ENCODE results near the gene LHFPL3. TPM values are rescaled to one million over a fixed set of nuclear protein-coding genes. Genes with fewer than 3 reads are reported as not detected.

The LHFPL3 gene
- total and polyA plus RNA-seq, 2 donors (not counting 3 experiments of a cell fraction or from before 2014, with no cell fraction given): not detected

- peaks cover 6 to 14% of the 10 kb centered on the region in 2 experiments for H3K27me3 ChIP-seq (ENCODE audit: control insufficient read depth in 2 of 2, insufficient read depth in 2 of 2, low read length in 2 of 2)
- no peaks in the 10 kb centered on the region for H3K9me1 ChIP-seq (replicated peaks; ENCODE audit: control insufficient read depth, extremely low read depth, insufficient read depth, low read length)
- ChIA-PET CTCF (no interaction called here), POLR2A (no interaction called here)
- H3K4me3 ChIP-seq (replicated peaks in 1 of 3; ENCODE audit: insufficient read depth in 1 of 3, low read depth in 1 of 3, low read length in 3 of 3): no peak overlapping the region
- no peak for DNase-seq (ENCODE audit: low read depth, low spot score)
- no peaks in the 10 kb centered on the region for H3K36me3 ChIP-seq (ENCODE audit: control insufficient read depth in 2 of 2, extremely low read depth in 1 of 2, insufficient read depth in 2 of 2, low read length in 2 of 2)
- no peaks in the 10 kb centered on the region for H3K4me1 ChIP-seq (ENCODE audit: control insufficient read depth, extremely low read depth, insufficient read depth, low read length)
- intact Hi-C loops (cut with micrococcal nuclease) (no loop called here), dilution Hi-C loops (cut with MboI; ENCODE audit: extremely low pct_ligation_motif_present, low sequenced_read_pairs) (no loop called here)
- no peak overlapping the region for H3K4me2 ChIP-seq (ENCODE audit: insufficient read depth, low read length)
- no peaks in the 10 kb centered on the region for H3K9me3 ChIP-seq (replicated peaks; ENCODE audit: control insufficient read depth, insufficient read depth, low read length)
- TF ChIP-seq JUN (IDR thresholded peaks at IDR 0.05; ENCODE audit: borderline replicate concordance, insufficient read depth, insufficient read length, low read depth) (no peak), POLR2A (IDR thresholded peaks at IDR 0.05; ENCODE audit: low read depth, low read length) (no peak), GATA2 (IDR thresholded peaks at IDR 0.05; ENCODE audit: insufficient read depth, insufficient read length, low read depth, low read length) (no peak), EZH2 (IDR thresholded peaks at IDR 0.05; ENCODE audit: borderline replicate concordance, low read depth, low read length, severe bottlenecking) (no peak), MAX (IDR thresholded peaks at IDR 0.05; ENCODE audit: insufficient read depth, insufficient read length) (no peak), FOS (IDR thresholded peaks at IDR 0.05; ENCODE audit: borderline replicate concordance, insufficient read depth, low read length) (no peak), MYC (IDR thresholded peaks at IDR 0.05; ENCODE audit: low read depth, low read length) (no peak), POLR2AphosphoS5 (IDR thresholded peaks at IDR 0.05; ENCODE audit: insufficient read depth, low read depth, low read length) (no peak)
- TF ChIP-seq, protein P1, sequence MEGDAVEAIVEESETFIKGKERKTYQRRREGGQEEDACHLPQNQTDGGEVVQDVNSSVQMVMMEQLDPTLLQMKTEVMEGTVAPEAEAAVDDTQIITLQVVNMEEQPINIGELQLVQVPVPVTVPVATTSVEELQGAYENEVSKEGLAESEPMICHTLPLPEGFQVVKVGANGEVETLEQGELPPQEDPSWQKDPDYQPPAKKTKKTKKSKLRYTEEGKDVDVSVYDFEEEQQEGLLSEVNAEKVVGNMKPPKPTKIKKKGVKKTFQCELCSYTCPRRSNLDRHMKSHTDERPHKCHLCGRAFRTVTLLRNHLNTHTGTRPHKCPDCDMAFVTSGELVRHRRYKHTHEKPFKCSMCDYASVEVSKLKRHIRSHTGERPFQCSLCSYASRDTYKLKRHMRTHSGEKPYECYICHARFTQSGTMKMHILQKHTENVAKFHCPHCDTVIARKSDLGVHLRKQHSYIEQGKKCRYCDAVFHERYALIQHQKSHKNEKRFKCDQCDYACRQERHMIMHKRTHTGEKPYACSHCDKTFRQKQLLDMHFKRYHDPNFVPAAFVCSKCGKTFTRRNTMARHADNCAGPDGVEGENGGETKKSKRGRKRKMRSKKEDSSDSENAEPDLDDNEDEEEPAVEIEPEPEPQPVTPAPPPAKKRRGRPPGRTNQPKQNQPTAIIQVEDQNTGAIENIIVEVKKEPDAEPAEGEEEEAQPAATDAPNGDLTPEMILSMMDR (IDR thresholded peaks at IDR 0.05; ENCODE audit: extremely low read depth in 1 of 2, insufficient read depth in 1 of 2, low read depth in 1 of 2, low read length in 2 of 2): no peak
- H3K9ac ChIP-seq (replicated peaks; ENCODE audit: extremely low read depth, insufficient read depth, low read length): no peak overlapping the region
- no peaks in the 10 kb centered on the region for H3K79me2 ChIP-seq (ENCODE audit: control insufficient read depth, insufficient read depth, low read length)
- no peak for FAIRE-seq
- H4K20me1 ChIP-seq (replicated peaks; ENCODE audit: control insufficient read depth, extremely low read depth, insufficient read depth, low read length): no peaks in the 10 kb centered on the region
- no peak overlapping the region for H2AFZ ChIP-seq (ENCODE audit: low read depth, low read length)
- H3K27ac ChIP-seq (ENCODE audit: insufficient read depth, low read depth, low read length): no peak overlapping the region
- BruUV-seq (replicated peaks): no TSS peak
Observed at GRCh38 chr7:104903846-104904245, 575.4 kb downstream of the LHFPL3 start.

All from endothelial cell of umbilical vein (primary cell).